HUES64 (cell line): ENCODE results near the gene SEMA6A.
"Not testable (repeated sequence)": the region's sequence is repeated elsewhere in the genome, so short reads cannot be mapped to it uniquely, and the experiment has no call there.

Experiments used
- H3K27ac ChIP-seq: 2 replicates; pipeline ENCODE4 v1.7.0; 2013; ENCODE audit warnings: low read depth, low read length, inconsistent platforms
- H3K27me3 ChIP-seq: 2 replicates; pipeline ENCODE4 v1.6.1; 2013; ENCODE audit warnings: mild to moderate bottlenecking, low read length; ENCODE audit not compliant: insufficient read depth
- H3K36me3 ChIP-seq: 2 replicates; pipeline ENCODE4 v1.6.1; 2013; ENCODE audit warnings: mild to moderate bottlenecking, low read length; ENCODE audit not compliant: insufficient read depth
- H3K4me1 ChIP-seq: 2 replicates; pipeline ENCODE4 v1.6.1; 2013; ENCODE audit warnings: mild to moderate bottlenecking, low read length, moderate library complexity; ENCODE audit not compliant: insufficient read depth
- H3K4me3 ChIP-seq: 2 replicates; pipeline ENCODE4 v1.5.1; 2013; ENCODE audit warnings: mild to moderate bottlenecking, low read length, moderate library complexity
- H3K9ac ChIP-seq: 2 replicates; pipeline ENCODE4 v1.6.1; 2013; ENCODE audit warnings: mild to moderate bottlenecking, low read depth, low read length
- H3K9me3 ChIP-seq: 2 replicates; pipeline ENCODE4 v1.6.1; 2013; ENCODE audit warnings: low read depth, low read length; ENCODE audit not compliant: insufficient read depth
- WGBS: fragments of 150-250, 120-280 bp; methylation state at CpG from one replicate; pipeline ENCODE4 v1.1.7; 2013; ENCODE audit warnings: missing lambda C conversion rate; 5-methylcytosine and 5-hydroxymethylcytosine counted together

Gene SEMA6A

DNA sequence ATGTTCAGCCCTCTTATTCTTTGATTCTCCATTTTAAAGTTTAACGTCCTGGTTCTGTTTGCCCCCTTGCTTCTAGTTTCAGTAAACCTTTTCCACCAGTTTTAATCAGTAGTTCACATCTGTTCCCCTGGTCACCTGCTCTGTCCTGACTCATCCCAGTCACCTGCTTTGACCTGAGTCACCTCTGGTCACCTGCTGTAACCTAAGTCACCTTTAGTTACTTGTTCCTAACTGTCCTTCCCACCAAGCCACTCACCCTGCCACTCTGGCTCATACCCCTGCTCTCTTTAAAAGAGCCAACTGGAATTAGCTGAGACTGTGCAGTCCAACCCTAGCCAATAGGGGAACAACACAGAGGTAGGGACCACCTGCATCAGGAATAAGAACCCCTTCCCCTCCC is 43.0 kb downstream of the SEMA6A start:
- Histone ChIP-seq H3K4me3 (no peak overlapping the region), H3K27me3 (no peaks in the 10 kb centered on the region), H3K4me1 (peaks cover 97% of the 10 kb centered on the region), H3K9ac (no peak overlapping the region), H3K36me3 (peaks cover 9% of the 10 kb centered on the region; the same call in 1 of the 2 replicates), H3K27ac (no peak overlapping the region), H3K9me3 (no peaks in the 10 kb centered on the region)
- WGBS = 54% methylated on average over 1 of the region's 1 CpG

DNA sequence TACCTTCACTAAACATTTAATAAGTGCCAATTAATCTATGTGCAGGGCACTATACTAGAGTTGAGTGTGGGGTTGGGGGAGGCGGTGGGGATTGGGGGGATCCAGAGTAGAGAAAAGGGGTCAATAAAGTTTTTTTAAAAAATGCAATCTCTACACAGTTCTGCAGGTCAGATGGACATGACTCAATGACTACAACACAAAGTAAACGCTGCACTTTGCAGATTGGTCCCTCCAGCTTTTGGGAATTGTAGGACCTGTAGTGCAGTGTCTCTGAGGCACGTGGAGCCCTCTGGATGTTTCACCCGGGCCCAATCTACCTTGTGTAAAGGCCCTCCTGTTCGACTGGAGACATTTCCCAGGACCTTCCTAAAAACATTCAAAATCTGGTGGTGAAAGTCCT is 43.5 kb downstream of the SEMA6A start:
- Histone ChIP-seq H3K4me3 (no peak overlapping the region), H3K36me3 (0 out of 2 replicates have a peak, but pooled peaks cover 4% of the 10 kb centered on the region), H3K9ac (no peak overlapping the region), H3K9me3 (no peaks in the 10 kb centered on the region), H3K4me1 (peaks cover 98% of the 10 kb centered on the region), H3K27me3 (no peaks in the 10 kb centered on the region), H3K27ac (no peak overlapping the region)
- 58% methylated on average over 4 of the region's 5 CpGs for WGBS

DNA sequence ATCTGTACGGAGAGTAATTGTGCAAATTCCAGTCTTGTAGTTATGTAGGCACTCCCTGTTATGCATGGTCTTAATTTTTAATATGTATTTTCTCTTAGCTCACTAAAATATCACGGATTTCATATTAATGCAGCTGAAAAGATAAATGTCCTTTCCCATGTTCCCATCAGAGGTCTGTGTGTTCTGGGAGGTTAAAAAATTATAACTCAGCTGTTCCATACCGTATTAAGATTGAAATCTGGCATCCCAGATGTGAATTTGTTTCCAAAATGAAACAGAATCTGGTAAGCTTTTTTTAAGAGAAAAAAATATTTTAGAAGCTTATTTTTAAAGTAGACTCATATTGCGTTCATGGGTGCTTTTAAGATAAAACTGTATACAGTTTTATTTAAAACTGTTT is 44.3 kb downstream of the SEMA6A start:
- Histone ChIP-seq H3K9me3 (no peaks in the 10 kb centered on the region), H3K4me1 (peaks cover 98% of the 10 kb centered on the region), H3K27me3 (no peaks in the 10 kb centered on the region), H3K36me3 (no peaks in the 10 kb centered on the region), H3K9ac (no peak overlapping the region), H3K4me3 (no peak overlapping the region), H3K27ac (no peak overlapping the region)
- WGBS = 92% methylated on average over 1 of the region's 4 CpGs

DNA sequence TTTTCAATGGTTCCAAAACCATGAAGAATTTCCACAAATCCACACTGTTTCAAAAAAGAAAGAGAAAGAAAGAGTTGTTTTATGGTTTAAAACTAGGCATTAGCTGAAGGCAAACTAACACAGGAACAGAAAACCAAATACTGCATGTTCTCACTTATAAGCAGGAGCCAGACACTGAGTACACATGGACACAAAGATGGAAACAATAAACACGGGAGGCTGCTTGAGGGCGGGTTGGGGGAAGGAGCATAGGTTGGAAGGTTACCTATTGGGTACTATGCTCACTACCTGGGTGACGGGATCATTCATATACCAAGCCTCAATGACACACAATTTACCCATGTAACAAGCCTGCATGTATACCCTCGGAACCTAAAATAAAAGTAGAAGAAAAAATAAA is 45.0 kb downstream of the SEMA6A start:
- Histone ChIP-seq H3K27ac (no peak overlapping the region), H3K4me1 (peaks cover 98% of the 10 kb centered on the region), H3K9ac (no peak overlapping the region), H3K4me3 (no peak overlapping the region), H3K9me3 (no peaks in the 10 kb centered on the region), H3K36me3 (no peaks in the 10 kb centered on the region), H3K27me3 (no peaks in the 10 kb centered on the region)
- 65% methylated on average over 3 of the region's 4 CpGs for WGBS

DNA sequence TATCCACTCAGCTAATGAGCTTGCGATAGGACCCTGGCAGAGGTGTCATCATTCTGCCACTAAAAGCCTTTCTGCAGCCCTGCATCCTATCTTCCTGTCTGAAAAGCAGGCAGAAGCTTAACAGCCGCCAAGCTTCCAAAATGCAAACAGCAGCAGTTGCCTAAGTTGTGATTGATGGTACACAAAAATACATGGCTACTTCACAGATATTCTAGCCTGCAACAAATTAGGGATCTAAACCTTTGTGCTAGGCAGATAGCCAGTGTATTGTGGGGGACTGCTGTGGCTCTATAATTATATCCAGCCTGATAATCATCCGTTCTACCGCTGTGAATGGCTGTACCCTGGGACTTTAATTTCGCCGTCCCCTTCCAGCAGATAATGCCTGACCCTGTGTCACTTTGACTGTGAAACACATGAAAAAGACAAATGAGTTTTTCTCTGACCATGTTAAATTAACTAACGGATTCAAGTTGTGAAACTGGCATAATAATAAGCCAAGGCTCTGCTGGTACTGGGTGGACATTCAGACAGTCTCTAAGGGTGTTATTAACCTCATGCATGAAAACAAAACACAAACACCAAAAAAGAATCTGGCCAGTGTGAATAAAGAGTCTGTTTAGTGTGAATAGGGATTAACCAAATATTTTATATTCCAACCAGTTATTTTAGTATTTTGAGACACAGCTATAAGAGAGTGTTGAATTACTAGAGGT is 45.9 kb downstream of the SEMA6A start:
- 50% methylated on average over 7 of the region's 7 CpGs for WGBS
- peak overlapping the region; percentile 16; the same call in 1 of the 2 replicates for H3K27ac ChIP-seq

DNA sequence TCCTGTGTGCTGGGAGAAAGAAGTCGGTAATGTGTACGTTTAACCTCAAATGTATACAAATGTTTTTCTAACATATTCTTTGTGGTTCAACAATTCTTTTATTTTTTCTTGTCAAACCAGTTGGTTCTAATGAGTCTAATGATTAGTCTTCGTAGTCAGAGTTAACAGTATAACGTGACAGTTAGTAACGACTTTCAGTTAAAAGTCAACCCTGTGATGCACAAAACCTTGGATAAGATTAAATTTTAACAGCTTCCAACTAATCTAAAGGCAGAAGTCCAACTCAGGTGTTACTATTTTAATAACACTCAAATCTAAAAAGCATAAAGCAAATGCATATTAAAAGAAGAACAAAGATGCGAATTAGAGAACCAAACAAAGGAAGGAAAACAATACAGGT is 47.0 kb downstream of the SEMA6A start:
- no peak overlapping the region for H3K27ac ChIP-seq
- no peak overlapping the region for H3K4me3 ChIP-seq
- H3K9ac ChIP-seq = no peak overlapping the region
- no peaks in the 10 kb centered on the region for H3K9me3 ChIP-seq
- H3K36me3 ChIP-seq = no peaks in the 10 kb centered on the region
- no peaks in the 10 kb centered on the region for H3K27me3 ChIP-seq
- H3K4me1 ChIP-seq = peaks cover 89% of the 10 kb centered on the region
- 78% methylated on average over 4 of the region's 6 CpGs for WGBS

More for the DNA sequence above, 45.9 kb downstream of the SEMA6A start:
- H3K36me3 ChIP-seq = no peaks in the 10 kb centered on the region
- H3K4me1 ChIP-seq = peaks cover 98% of the 10 kb centered on the region
- no peaks in the 10 kb centered on the region for H3K27me3 ChIP-seq
- H3K9me3 ChIP-seq = no peaks in the 10 kb centered on the region
- no peak overlapping the region for H3K4me3 ChIP-seq
- no peak overlapping the region for H3K9ac ChIP-seq

DNA sequence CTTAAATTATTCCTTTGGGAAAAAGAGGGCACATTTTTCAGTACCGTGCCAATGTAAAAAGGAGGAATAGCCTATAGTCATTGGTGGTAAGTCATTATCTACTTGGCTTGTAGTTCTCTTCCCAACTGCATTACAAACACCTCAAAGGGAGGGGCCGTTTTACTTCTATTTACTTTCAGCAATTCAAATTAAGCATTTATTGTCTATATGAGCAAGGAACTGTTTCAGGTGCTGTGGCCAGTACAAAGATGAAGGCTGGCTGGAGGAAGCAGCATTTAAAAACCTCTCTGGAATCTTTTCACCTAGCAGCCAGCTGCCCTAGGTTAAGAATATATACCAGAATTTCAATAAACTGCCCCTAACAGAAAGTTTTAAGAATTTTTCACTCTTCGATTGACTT is 48.9 kb downstream of the SEMA6A start:
- H3K9me3 ChIP-seq = no peaks in the 10 kb centered on the region
- H3K27me3 ChIP-seq = no peaks in the 10 kb centered on the region
- H3K9ac ChIP-seq = no peak overlapping the region
- H3K4me3 ChIP-seq = no peak overlapping the region
- WGBS = 87% methylated on average over 2 of the region's 3 CpGs
- H3K36me3 ChIP-seq = no peaks in the 10 kb centered on the region
- H3K4me1 ChIP-seq = peaks cover 90% of the 10 kb centered on the region
- no peak overlapping the region for H3K27ac ChIP-seq

DNA sequence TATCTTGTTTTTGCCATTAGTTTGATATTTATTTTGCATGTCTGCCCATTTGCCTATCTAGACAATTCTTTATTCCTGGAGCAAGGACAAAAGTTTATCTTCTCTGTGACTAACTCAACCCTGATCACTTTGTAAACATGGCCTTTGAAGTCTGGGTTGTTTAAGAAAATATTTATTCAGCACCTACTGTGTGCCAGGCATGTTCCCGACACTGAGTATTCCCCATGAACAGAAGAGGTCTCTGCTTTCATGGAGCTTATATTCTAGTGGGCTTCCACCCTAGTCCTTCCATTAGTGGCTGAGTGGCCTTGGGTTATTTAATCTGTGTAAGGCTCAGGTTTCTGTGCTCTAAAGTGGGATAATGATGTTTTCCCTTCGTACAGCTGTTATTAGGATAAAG is 49.7 kb downstream of the SEMA6A start:
- 63% methylated on average over 2 of the region's 2 CpGs for WGBS

DNA sequence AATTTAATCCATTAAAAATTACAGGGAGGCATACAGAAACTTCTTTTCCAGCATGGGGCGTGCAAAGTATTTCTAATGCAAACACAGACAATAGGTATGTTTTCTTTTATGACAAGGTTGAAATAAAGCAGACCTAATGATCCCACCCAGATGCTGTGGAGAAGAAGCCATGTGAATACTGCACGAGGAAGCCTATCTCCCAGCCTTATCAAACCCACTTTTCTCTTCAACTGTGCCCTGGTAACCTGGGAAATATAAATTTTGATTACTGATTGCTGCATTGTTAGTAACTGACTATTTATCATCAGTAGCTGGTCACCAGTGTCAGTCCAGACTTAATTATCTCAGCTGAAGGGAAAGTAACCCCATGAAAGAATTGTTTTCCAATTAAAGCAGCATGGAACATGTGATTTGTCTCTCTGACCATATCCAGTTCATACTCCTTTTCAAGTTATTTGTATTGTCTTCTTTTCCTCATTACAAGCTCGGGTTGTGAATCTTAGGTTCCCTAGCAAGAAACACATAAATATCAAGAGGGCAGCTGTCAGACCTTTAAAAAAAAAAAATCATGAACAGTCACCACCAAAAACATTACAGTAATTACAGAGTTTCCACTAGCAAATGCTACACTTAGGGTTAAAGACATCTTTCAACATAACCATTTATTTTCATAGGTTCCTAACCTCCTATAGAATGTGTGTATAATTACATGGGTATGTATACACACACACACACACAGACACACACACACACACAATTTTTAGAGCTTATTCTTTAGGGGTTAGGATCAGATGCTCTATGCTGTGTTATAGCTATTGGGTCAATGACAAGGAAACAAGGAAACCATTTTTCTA is 50.3 kb downstream of the SEMA6A start:
- WGBS = 73% methylated on average over 3 of the region's 3 CpGs
- H3K4me3 ChIP-seq = no peak overlapping the region
- H3K9me3 ChIP-seq = no peaks in the 10 kb centered on the region
- H3K27me3 ChIP-seq = no peaks in the 10 kb centered on the region
- no peak overlapping the region for H3K9ac ChIP-seq
- peaks cover 87% of the 10 kb centered on the region for H3K4me1 ChIP-seq
- no peaks in the 10 kb centered on the region for H3K36me3 ChIP-seq
- no peak overlapping the region for H3K27ac ChIP-seq

More for the DNA sequence above, 49.7 kb downstream of the SEMA6A start:
- H3K27ac ChIP-seq = no peak overlapping the region
- H3K36me3 ChIP-seq = no peaks in the 10 kb centered on the region
- no peaks in the 10 kb centered on the region for H3K27me3 ChIP-seq
- H3K9ac ChIP-seq = no peak overlapping the region
- peaks cover 88% of the 10 kb centered on the region for H3K4me1 ChIP-seq
- H3K9me3 ChIP-seq = no peaks in the 10 kb centered on the region
- no peak overlapping the region for H3K4me3 ChIP-seq

DNA sequence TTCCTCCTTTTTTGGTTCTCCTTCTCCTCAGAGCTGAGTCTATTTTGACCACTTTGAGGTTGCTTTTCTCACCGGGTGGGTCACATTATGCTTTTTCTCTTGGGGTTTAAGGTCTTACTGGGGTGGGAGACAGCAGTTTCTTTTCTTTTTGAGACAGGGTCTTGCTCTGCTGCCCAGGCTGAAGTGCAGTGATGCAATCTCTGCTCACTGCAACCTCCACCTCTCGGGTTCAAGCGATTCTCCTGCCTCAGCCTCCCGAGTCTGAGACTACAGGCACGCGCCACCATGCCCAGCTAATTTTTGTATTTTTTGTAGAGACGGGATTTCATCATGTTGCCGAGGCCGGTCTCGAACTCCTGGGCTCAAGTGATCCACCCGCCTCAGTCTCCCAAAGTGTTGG is 51.4 kb downstream of the SEMA6A start:
- WGBS = 90% methylated on average over 11 of the region's 11 CpGs
- H3K27ac ChIP-seq, H3K27me3 ChIP-seq, H3K36me3 ChIP-seq, H3K4me3 ChIP-seq, H3K9me3 ChIP-seq, H3K9ac ChIP-seq: not testable (repeated sequence)
- H3K4me1 ChIP-seq = peaks cover 87% of the 10 kb centered on the region

DNA sequence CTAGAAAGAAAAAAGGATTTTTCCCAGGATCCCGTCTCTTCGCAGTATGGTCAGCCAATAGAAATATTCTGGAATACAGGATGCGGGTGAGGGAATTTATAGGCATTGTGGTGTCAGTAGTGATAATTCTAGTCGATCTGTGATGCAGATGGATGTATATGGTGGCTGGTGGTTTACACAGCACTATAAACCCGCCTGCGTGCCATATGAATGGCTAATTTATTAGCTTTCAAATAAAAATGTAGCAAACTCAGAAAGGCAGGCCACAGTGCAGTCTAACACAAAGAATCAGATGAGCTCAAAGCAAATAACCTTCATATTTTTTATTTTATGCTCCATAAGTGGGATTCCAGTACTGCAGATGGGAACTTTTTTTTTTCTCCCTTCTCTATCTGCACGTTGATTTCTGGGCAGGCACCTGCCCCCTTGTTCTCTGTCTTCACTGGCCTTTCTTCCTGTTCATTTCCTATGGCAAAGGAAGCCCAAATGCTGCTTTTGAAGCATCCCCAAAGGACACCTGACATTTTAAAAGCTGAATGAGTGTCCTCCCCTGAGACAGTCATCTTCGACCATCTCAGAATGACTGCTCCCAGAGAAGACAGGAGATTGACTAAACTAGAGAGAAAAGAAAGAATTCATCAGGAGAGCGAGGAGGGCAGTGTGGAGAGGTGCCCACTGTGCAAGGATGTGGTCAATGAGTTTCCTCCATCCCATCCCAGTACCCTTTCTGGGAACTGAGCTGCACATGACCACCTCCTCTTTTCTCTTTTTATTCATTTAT is 52.1 kb downstream of the SEMA6A start:
- 81% methylated on average over 9 of the region's 9 CpGs for WGBS
- no peaks in the 10 kb centered on the region for H3K27me3 ChIP-seq
- peaks cover 3% of the 10 kb centered on the region; the same call in 1 of the 2 replicates for H3K36me3 ChIP-seq
- no peak overlapping the region for H3K4me3 ChIP-seq
- no peak overlapping the region for H3K9ac ChIP-seq
- no peaks in the 10 kb centered on the region for H3K9me3 ChIP-seq
- H3K27ac ChIP-seq = no peak overlapping the region
- H3K4me1 ChIP-seq = peaks cover 86% of the 10 kb centered on the region
